Fibroblast of lung (primary cell): ENCODE results near the gene AMACR. TPM values are rescaled to one million over a fixed set of nuclear protein-coding genes. Genes with fewer than 3 reads are reported as not detected.

Source experiments
- DNase-seq, 2 donors: peaks; one replicate each; pipeline versions ENCODE4 v3.0.0 to v3.0.0-alpha.2; 2010; ENCODE audit warnings: low read depth in 2 of 2
- H2AFZ ChIP-seq: 2 replicates; pipeline ENCODE4 v1.5.1; 2012; ENCODE audit warnings: low read length, control low read depth, inconsistent platforms
- H3K27ac ChIP-seq: 2 replicates; pipeline ENCODE4 v1.5.1; 2011; ENCODE audit warnings: low read length, control low read depth; ENCODE audit not compliant: insufficient read depth
- H3K27me3 ChIP-seq: 2 replicates; pipeline ENCODE4 v1.5.1; 2011; ENCODE audit warnings: mild to moderate bottlenecking, low read length; ENCODE audit not compliant: control insufficient read depth, insufficient read depth
- H3K36me3 ChIP-seq: 2 replicates; pipeline ENCODE4 v1.5.1; 2011; ENCODE audit warnings: low read length; ENCODE audit not compliant: control insufficient read depth, insufficient read depth
- H3K4me1 ChIP-seq: 2 replicates; pipeline ENCODE4 v1.5.1; 2011; ENCODE audit warnings: low read length; ENCODE audit not compliant: control insufficient read depth, insufficient read depth; ENCODE audit errors: extremely low read depth
- H3K4me2 ChIP-seq: 2 replicates; pipeline ENCODE4 v1.5.1; 2011; ENCODE audit warnings: low read length, control low read depth; ENCODE audit not compliant: insufficient read depth; ENCODE audit errors: extremely low read depth
- H3K4me3 ChIP-seq, 4 experiments: fragments of 200-600 bp in 1 of 4; sonication (generic) in 1 of 4; replicated peaks in 1 of 4; 2 replicates each; pipeline ENCODE4 v1.5.1; 2011 to 2016; ENCODE audit warnings: low read length in 4 of 4, low read depth in 3 of 4, mild to moderate bottlenecking in 3 of 4, control low read depth in 2 of 4, inconsistent platforms in 1 of 4, mixed read lengths in 1 of 4; ENCODE audit not compliant: insufficient read depth in 1 of 4; ENCODE audit errors: control extremely low read depth in 1 of 4
- H3K79me2 ChIP-seq: 2 replicates; pipeline ENCODE4 v1.5.1; 2012; ENCODE audit warnings: mild to moderate bottlenecking, low read length, inconsistent platforms; ENCODE audit not compliant: control insufficient read depth, insufficient read depth
- H3K9ac ChIP-seq: 2 replicates; pipeline ENCODE4 v1.5.1; 2011; ENCODE audit warnings: mild to moderate bottlenecking, low read length, control low read depth; ENCODE audit not compliant: insufficient read depth
- H3K9me3 ChIP-seq: 2 replicates; pipeline ENCODE4 v1.5.1; 2012; ENCODE audit warnings: low read depth, low read length; ENCODE audit not compliant: control insufficient read depth, insufficient read depth
- H4K20me1 ChIP-seq: 2 replicates; pipeline ENCODE4 v1.5.1; 2011; ENCODE audit warnings: low read length; ENCODE audit not compliant: control insufficient read depth, insufficient read depth; ENCODE audit errors: extremely low read depth
- EZH2 ChIP-seq: IDR thresholded peaks from 2 replicates; pipeline ENCODE4 v1.5.1; 2012; ENCODE audit warnings: low read length, control low read depth, mild to moderate bottlenecking; ENCODE audit errors: missing control alignments
- polyA plus RNA-seq, 2 donors: library from polyadenylated mRNA; depleted of rRNA in 1 of 2; stranded (reverse) in 1 of 2; unstranded in 1 of 2; fragments of >200 nt; gene quantifications; 2 replicates each; pipeline ENCODE4 v1.2.1, GENCODE V29; 2011 to 2012; ENCODE audit warnings: missing spikeins in 1 of 2
- total RNA-seq: library from RNA; depleted of rRNA; stranded (reverse); fragments of >200 nt; gene quantifications from 2 replicates; pipeline ENCODE4 v1.2.1, GENCODE V29; 2014
- TF ChIP-seq, protein P1 (sequence below), 2 donors: IDR thresholded peaks in 1 of 2; conservative IDR thresholded peaks in 1 of 2; 1 replicate in 1 of 2; 2 replicates in 1 of 2; pipeline ENCODE4 v1.5.1; 2011 to 2012; ENCODE audit warnings: low read length in 2 of 2, control low read depth in 1 of 2, inconsistent platforms in 1 of 2, low read depth in 1 of 2, mild to moderate bottlenecking in 1 of 2

Gene AMACR
- total and polyA plus RNA-seq, 2 donors (not counting 1 experiment from before 2014, with no cell fraction given), result 7.6 to 14.2 TPM

- H3K79me2 ChIP-seq, result no peaks in the 10 kb centered on the region
- no peaks in the 10 kb centered on the region for H3K27me3 ChIP-seq
- no peak overlapping the region for H3K9ac ChIP-seq
- H4K20me1 ChIP-seq, result no peaks in the 10 kb centered on the region
- no peak for DNase-seq
- H3K4me1 ChIP-seq, result peaks cover 4% of the 10 kb centered on the region
- H3K36me3 ChIP-seq, result no peaks in the 10 kb centered on the region
- no peak overlapping the region for H3K4me3 ChIP-seq
- no peak overlapping the region for H2AFZ ChIP-seq
- H3K9me3 ChIP-seq, result no peaks in the 10 kb centered on the region
- H3K27ac ChIP-seq, result no peak overlapping the region
- no peak for TF ChIP-seq EZH2
- TF ChIP-seq, protein P1, sequence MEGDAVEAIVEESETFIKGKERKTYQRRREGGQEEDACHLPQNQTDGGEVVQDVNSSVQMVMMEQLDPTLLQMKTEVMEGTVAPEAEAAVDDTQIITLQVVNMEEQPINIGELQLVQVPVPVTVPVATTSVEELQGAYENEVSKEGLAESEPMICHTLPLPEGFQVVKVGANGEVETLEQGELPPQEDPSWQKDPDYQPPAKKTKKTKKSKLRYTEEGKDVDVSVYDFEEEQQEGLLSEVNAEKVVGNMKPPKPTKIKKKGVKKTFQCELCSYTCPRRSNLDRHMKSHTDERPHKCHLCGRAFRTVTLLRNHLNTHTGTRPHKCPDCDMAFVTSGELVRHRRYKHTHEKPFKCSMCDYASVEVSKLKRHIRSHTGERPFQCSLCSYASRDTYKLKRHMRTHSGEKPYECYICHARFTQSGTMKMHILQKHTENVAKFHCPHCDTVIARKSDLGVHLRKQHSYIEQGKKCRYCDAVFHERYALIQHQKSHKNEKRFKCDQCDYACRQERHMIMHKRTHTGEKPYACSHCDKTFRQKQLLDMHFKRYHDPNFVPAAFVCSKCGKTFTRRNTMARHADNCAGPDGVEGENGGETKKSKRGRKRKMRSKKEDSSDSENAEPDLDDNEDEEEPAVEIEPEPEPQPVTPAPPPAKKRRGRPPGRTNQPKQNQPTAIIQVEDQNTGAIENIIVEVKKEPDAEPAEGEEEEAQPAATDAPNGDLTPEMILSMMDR (conservative IDR thresholded peaks at IDR 0.05 in 1 of 2, IDR thresholded peaks at IDR 0.05 in 1 of 2; ENCODE audit: low read depth in 1 of 2, low read length in 2 of 2), result no peak
- no peak overlapping the region for H3K4me2 ChIP-seq
These were observed 1.8 kb upstream of the AMACR start for GRCh38 chr5:34009610-34010009.

GRCh38 chr5:34008802-34009201, 952 bp upstream of the AMACR start:
- Histone ChIP-seq H4K20me1 (no peaks in the 10 kb centered on the region), H3K4me1 (peaks cover 4% of the 10 kb centered on the region), H2AFZ (peak overlapping the region; percentile 100), H3K4me2 (peak overlapping the region; percentile 97), H3K27ac (peak overlapping the region; percentile 84), H3K4me3 (peak overlapping the region; percentile 71 to 93 (median 80)), H3K79me2 (no peaks in the 10 kb centered on the region), H3K9me3 (no peaks in the 10 kb centered on the region), H3K9ac (no peak overlapping the region), H3K27me3 (no peaks in the 10 kb centered on the region), H3K36me3 (no peaks in the 10 kb centered on the region)
- DNase-seq, result no peak
- TF ChIP-seq, protein P1 (conservative IDR thresholded peaks at IDR 0.05 in 1 of 2, IDR thresholded peaks at IDR 0.05 in 1 of 2; ENCODE audit: low read depth in 1 of 2, low read length in 2 of 2), result no peak
- TF ChIP-seq EZH2, result no peak

GRCh38 chr5:34007201-34007620, 639 bp downstream of the AMACR start:
- Histone ChIP-seq H3K9ac (peak overlapping the region; percentile 41), H3K27me3 (no peaks in the 10 kb centered on the region), H3K27ac (peak overlapping the region; percentile 63), H3K4me1 (peaks cover 4% of the 10 kb centered on the region), H2AFZ (peak overlapping the region; percentile 56), H3K4me3 (peak overlapping the region; percentile 71 to 93 (median 82)), H3K4me2 (peak overlapping the region; percentile 53), H3K9me3 (no peaks in the 10 kb centered on the region), H3K79me2 (no peaks in the 10 kb centered on the region), H4K20me1 (no peaks in the 10 kb centered on the region), H3K36me3 (peaks cover 3% of the 10 kb centered on the region)
- DNase-seq, result peak in 1 of 2 donors; percentile 28
- TF ChIP-seq, protein P1 (conservative IDR thresholded peaks at IDR 0.05 in 1 of 2, IDR thresholded peaks at IDR 0.05 in 1 of 2; ENCODE audit: low read depth in 1 of 2, low read length in 2 of 2), result no peak
- no peak for TF ChIP-seq EZH2
